GM12872 (cell line): ENCODE data around the gene KRT81.

ENCODE experiments used
- TF ChIP-seq, protein P1 (sequence below): IDR thresholded peaks from 3 replicates; pipeline ENCODE4 v1.5.1; 2011; ENCODE audit warnings: low read depth, mild to moderate bottlenecking, low read length, moderate library complexity; ENCODE audit not compliant: insufficient read depth

KRT81 gene

DNA sequence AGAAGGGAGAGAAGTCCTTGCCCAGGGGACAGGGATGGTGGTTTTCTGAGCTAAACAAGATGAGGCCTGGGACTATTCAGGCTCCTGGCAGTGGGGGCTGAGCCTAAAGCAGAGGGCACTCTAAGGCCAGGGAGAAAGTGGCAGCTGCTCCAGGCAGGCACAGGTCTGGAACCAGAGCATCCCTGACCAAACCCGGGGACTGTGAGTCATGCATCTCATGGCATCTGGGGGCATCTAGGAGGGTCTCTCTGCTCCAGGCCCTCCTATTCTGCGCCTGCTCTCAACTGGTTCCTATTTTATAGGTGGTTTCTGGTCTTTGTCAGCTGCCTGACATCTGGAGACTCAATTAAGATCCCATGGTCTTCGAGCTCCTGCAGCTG is 46.7 kb downstream of the KRT81 start:
- TF ChIP-seq, protein P1, sequence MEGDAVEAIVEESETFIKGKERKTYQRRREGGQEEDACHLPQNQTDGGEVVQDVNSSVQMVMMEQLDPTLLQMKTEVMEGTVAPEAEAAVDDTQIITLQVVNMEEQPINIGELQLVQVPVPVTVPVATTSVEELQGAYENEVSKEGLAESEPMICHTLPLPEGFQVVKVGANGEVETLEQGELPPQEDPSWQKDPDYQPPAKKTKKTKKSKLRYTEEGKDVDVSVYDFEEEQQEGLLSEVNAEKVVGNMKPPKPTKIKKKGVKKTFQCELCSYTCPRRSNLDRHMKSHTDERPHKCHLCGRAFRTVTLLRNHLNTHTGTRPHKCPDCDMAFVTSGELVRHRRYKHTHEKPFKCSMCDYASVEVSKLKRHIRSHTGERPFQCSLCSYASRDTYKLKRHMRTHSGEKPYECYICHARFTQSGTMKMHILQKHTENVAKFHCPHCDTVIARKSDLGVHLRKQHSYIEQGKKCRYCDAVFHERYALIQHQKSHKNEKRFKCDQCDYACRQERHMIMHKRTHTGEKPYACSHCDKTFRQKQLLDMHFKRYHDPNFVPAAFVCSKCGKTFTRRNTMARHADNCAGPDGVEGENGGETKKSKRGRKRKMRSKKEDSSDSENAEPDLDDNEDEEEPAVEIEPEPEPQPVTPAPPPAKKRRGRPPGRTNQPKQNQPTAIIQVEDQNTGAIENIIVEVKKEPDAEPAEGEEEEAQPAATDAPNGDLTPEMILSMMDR = no peak

DNA sequence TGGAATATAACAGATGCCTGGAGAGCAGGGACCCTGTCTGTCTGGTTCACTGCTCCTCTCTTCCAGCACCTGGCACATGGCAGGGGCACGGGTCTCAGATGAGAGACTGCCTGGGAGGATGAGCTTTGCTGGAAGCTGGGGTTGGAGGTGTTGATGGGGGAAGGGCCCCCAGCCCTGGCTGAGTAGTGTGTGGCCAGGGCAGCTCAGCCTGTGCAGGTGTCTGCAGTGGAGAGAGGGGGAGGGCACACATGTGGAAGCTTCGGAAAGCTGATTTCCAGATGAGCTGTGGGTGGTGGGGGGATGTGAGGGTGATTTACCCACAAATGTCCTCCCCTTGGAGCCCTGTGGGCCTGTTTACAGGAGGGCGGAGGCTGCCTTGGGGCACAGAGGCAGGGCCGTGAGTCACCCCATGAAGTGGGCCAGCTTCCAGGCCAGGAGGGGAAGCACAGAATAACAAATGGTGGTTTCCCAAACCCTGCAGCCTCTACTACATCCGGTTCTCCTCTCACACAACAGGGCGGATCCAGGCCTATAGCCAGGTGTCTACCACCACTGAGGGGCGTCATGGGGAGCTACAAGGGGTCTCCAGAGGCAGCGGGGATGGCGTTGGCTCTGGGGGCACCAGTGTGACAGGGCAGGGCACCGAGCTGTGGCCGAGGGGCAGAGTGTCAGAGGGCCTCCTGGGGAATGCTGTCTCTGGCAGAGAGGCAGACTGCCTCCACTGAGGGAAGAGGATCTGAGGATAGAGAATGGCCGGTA is 47.3 kb downstream of the KRT81 start:
- TF ChIP-seq, protein P1 = no peak

DNA sequence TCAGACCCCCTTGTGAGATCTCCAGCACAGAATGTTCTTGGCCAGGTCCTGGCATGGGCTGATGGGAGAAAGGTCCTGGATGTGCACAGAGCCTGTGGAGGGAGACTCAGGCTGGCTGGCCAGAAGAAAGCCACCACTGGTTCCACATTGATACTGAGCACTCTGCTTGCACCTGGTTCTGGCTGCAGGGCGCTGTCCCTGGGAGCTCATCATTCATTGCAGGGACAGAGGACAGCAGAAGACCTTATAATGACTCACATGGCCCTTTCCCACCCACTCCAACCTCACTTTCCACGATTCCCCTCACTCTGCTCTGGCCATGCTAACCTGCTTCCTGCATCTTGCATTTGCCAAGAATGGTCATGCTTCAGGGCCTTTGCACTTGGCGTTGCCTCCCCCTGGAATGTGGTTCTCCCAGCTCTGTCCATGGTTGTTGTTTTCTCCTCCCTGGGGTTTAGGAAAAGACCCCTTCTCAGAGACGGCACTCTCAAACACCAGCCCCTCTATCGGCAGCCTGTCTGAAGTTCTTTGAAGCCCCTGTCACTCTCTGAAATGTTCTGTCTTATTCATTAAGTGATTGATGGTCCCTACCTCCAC is 48.0 kb downstream of the KRT81 start:
- TF ChIP-seq, protein P1 = no peak

DNA sequence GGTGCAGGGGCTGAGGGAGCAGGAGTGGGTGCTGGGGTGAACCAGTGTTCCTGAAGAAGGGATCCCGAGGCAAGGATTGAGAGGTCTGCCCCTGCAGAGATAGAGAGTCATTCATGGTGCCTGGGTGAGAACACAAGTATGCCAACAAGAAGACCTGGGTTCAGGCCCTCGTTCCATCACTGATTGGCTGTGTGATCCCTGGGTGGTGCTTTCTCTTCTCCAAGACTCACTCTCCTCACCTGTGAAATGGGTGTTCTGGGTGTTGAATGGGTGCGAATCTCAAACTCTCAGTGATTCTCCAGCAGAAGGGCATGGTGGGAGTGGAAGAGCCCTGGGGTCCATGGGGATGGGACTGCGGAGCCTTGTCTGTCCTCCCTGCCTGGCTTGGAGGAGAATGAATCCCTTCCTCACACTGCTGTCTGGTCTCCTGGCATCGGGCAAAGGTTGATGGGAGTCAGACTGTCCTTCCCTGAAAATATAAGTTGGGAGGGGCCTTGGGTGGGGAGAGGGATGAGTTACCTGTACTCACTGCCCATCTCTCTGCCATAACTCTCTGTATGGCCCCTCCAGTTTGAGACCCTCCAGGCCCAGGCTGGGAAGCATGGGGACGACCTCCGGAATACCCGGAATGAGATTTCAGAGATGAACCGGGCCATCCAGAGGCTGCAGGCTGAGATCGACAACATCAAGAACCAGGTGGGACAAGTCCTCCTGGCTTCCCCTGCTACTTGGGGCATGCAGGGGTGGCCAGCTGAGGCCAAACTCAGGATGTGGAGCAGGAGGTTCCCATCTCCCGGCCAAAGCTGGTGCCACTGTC is 48.7 kb downstream of the KRT81 start:
- TF ChIP-seq, protein P1 = no peak

DNA sequence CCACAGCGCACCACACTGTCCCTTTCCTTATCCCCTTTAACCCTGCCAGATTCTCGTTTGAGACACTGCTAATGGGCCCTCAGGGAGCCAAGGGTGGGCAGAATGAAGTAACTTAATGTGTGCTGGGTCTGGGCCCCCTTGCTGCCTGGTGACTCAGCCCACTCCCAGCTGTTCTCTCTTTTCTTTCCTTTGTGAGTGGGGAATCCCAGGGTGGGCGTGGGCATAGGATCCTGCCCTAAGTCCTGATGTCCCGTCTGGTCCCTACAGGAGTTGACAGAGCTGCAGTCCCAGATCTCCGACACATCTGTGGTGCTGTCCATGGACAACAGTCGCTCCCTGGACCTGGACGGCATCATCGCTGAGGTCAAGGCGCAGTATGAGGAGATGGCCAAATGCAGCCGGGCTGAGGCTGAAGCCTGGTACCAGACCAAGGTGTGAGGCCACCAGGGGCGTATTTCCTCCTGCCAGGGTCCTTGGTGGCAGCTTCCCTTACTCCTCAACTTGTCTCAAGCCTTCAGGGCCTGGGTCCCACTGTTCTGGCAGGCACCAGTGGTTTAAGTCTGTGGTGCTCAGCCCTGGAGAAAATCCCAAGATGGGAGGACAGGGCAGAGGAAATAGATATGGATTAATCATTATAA is 50.0 kb downstream of the KRT81 start:
- TF ChIP-seq, protein P1 = peak; percentile 32; the same call in 1 of the 3 replicates

DNA sequence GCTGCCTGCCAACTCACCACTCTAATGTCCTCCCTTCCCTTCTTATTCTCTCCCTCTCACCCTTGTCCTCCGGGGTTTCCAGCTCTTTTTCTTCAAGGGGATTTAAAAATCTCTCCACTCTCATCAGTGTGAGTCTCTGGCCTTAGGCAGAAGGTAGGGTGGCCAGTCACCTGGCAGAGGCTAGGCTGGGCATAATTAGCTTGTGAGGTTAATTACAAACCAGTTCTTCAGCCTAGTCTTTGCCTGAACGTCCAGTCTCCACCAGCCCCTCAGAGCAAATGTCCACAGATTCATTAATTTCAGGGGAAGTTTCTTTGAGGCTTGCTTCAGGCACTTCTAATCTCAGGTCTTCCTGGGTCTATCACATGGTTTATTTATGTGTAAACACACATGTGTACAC is 51.6 kb downstream of the KRT81 start:
- TF ChIP-seq, protein P1 = no peak
